Mesenchymal stem cell (in vitro differentiated cells and primary cell): ENCODE results near the gene TCEAL1.
A peak's percentile ranks its signal among the peaks of the same experiment; 100 is the strongest.

Experiments used
- DNase-seq: peaks from one replicate; pipeline ENCODE4 v3.0.0-alpha.2; 2013
- H2AFZ ChIP-seq: one replicate; pipeline ENCODE4 v1.6.1; 2013; ENCODE audit warnings: low read depth, mild to moderate bottlenecking, control low read depth, inconsistent platforms, low read length, moderate library complexity
- H2AK5ac ChIP-seq: 2 replicates; pipeline ENCODE4 v1.6.1; 2013; ENCODE audit warnings: low read length, moderate library complexity, mild to moderate bottlenecking, inconsistent platforms; ENCODE audit not compliant: severe bottlenecking
- H2BK120ac ChIP-seq: one replicate; pipeline ENCODE4 v1.6.1; 2013; ENCODE audit warnings: low read depth, mild to moderate bottlenecking, inconsistent platforms, low read length, moderate library complexity
- H2BK12ac ChIP-seq, 2 experiments: one replicate each; pipeline ENCODE4 v1.6.1; 2013; ENCODE audit warnings: inconsistent platforms in 2 of 2, low read length in 2 of 2, mild to moderate bottlenecking in 2 of 2, moderate library complexity in 2 of 2, control low read depth in 1 of 2
- H2BK15ac ChIP-seq: one replicate; pipeline ENCODE4 v1.6.1; 2013; ENCODE audit warnings: mild to moderate bottlenecking, low read depth, inconsistent platforms; ENCODE audit not compliant: poor library complexity, severe bottlenecking
- H2BK5ac ChIP-seq: 2 replicates; pipeline ENCODE4 v1.6.1; 2013; ENCODE audit warnings: low read depth, mild to moderate bottlenecking, low read length, control low read depth, inconsistent platforms; ENCODE audit not compliant: poor library complexity, severe bottlenecking
- H3K14ac ChIP-seq, 2 experiments: one replicate each; pipeline ENCODE4 v1.6.1; 2013; ENCODE audit warnings: inconsistent platforms in 2 of 2, low read length in 2 of 2, control low read depth in 1 of 2, mild to moderate bottlenecking in 1 of 2, moderate library complexity in 1 of 2
- H3K18ac ChIP-seq, 2 experiments: one replicate each; pipeline ENCODE4 v1.6.1; 2013; ENCODE audit warnings: inconsistent platforms in 2 of 2, low read length in 2 of 2, control low read depth in 1 of 2, low read depth in 1 of 2, mild to moderate bottlenecking in 1 of 2
- H3K23ac ChIP-seq, 2 experiments: one replicate each; pipeline ENCODE4 v1.6.1; 2013; ENCODE audit warnings: inconsistent platforms in 2 of 2, low read length in 2 of 2, mild to moderate bottlenecking in 2 of 2, moderate library complexity in 2 of 2, control low read depth in 1 of 2
- H3K27ac ChIP-seq: 2 replicates; pipeline ENCODE4 v1.5.1; 2013; ENCODE audit warnings: mild to moderate bottlenecking, moderate library complexity, low read length, control low read depth, inconsistent platforms; ENCODE audit not compliant: poor library complexity, severe bottlenecking
- H3K27me3 ChIP-seq, 2 experiments: 2 replicates each; pipeline versions ENCODE4 v1.6.1 to v1.7.0; 2013; ENCODE audit warnings: low read length in 2 of 2, mild to moderate bottlenecking in 2 of 2, moderate library complexity in 2 of 2, control low read depth in 1 of 2, inconsistent platforms in 1 of 2; ENCODE audit not compliant: control insufficient read depth in 1 of 2, insufficient read depth in 1 of 2
- H3K36me3 ChIP-seq, 2 experiments: 2 replicates each; pipeline versions ENCODE4 v1.6.1 to v1.7.0; 2013; ENCODE audit warnings: low read length in 2 of 2, control low read depth in 1 of 2, inconsistent platforms in 1 of 2, low read depth in 1 of 2, mild to moderate bottlenecking in 1 of 2; ENCODE audit not compliant: insufficient read depth in 2 of 2, control insufficient read depth in 1 of 2
- H3K4ac ChIP-seq, 2 experiments: one replicate each; pipeline ENCODE4 v1.6.1; 2013; ENCODE audit warnings: inconsistent platforms in 2 of 2, low read length in 2 of 2, mild to moderate bottlenecking in 2 of 2, moderate library complexity in 2 of 2, control low read depth in 1 of 2, low read depth in 1 of 2
- H3K4me1 ChIP-seq: 2 replicates; pipeline ENCODE4 v1.6.1; 2013; ENCODE audit warnings: low read depth, low read length, control low read depth; ENCODE audit not compliant: control insufficient read depth, insufficient read depth
- H3K4me2 ChIP-seq: 2 replicates; pipeline ENCODE4 v1.6.1; 2013; ENCODE audit warnings: low read length, mild to moderate bottlenecking, inconsistent platforms; ENCODE audit not compliant: poor library complexity, severe bottlenecking
- H3K4me3 ChIP-seq, 2 experiments: 2 replicates each; pipeline versions ENCODE4 v1.5.1 to v1.7.0; 2013; ENCODE audit warnings: low read length in 2 of 2, mild to moderate bottlenecking in 2 of 2, control low read depth in 1 of 2, low read depth in 1 of 2; ENCODE audit not compliant: insufficient read depth in 1 of 2
- H3K79me1 ChIP-seq: replicated peaks from 2 replicates; pipeline ENCODE4 v1.6.1; 2013; ENCODE audit warnings: mild to moderate bottlenecking, control low read depth, low read length, inconsistent platforms; ENCODE audit not compliant: poor library complexity, severe bottlenecking
- H3K9ac ChIP-seq: 2 replicates; pipeline ENCODE4 v1.7.0; 2013; ENCODE audit warnings: mild to moderate bottlenecking, low read length, moderate library complexity
- H3K9me3 ChIP-seq: 2 replicates; pipeline ENCODE4 v1.7.0; 2013; ENCODE audit warnings: mild to moderate bottlenecking, low read length; ENCODE audit not compliant: control insufficient read depth
- H4K8ac ChIP-seq: one replicate; pipeline ENCODE4 v1.6.1; 2013; ENCODE audit warnings: inconsistent platforms, mild to moderate bottlenecking, low read length, moderate library complexity
- H4K91ac ChIP-seq: one replicate; pipeline ENCODE4 v1.6.1; 2013; ENCODE audit warnings: mild to moderate bottlenecking, low read length, inconsistent platforms
- WGBS: methylation state at CpG from one replicate; pipeline ENCODE4 v1.1.7; 2013; ENCODE audit warnings: mixed read lengths; 5-methylcytosine and 5-hydroxymethylcytosine counted together

Gene TCEAL1

GRCh38 chrX:103674531-103675454 is 46.0 kb downstream of the TCEAL1 start:
- H3K14ac ChIP-seq = no peak overlapping the region
- no peak for DNase-seq

DNA sequence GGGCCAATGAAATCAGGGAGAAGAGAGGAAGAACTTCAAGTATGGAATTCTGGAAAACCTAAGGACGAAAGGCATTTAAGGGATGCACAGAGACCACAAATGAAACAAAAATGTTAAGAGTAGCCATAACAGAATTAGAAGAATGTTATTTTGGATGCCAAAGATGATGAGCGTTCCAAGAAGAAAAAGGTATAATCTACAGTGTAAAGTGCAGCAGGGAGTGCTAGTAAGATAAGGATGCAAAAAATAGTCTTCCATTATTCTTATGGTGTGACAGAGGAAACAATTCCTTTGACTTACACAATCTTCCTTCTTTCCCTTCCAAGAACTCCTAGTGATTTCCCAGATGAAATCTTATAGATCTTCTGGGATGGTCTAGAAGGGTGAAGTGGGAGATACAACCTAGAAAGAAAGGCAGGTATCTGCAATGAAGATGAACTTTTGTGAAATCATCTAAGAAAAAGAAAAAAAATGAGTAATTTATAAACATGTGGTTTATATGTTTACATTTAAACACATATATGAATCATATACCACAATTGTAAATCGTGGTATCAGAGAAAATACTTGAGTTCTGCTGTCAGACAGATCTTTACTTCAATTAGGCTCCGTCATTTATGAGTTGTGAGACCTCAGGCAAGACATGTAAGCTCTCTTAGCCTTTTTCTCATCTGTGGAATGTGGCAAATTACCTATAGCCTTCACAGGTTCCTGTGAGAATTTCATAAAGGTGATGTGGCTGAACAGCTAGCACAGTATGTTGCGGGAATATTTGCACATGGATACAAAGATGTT is 49.6 kb downstream of the TCEAL1 start:
- Histone ChIP-seq H3K4me2 (no peak overlapping the region), H2AK5ac (no peak overlapping the region), H3K14ac (no peak overlapping the region), H3K27me3 (peaks cover 0 to 22% of the 10 kb centered on the region in 2 experiments), H3K9ac (peak overlapping the region; percentile 19), H3K4ac (no peak overlapping the region), H3K79me1 (no peaks in the 10 kb centered on the region), H2BK12ac (no peak overlapping the region), H3K36me3 (peaks cover 10 to 77% of the 10 kb centered on the region in 2 experiments), H4K91ac (no peak overlapping the region), H3K9me3 (no peaks in the 10 kb centered on the region), H4K8ac (no peak overlapping the region), H2AFZ (no peak overlapping the region), H3K23ac (no peak overlapping the region), H3K4me1 (no peaks in the 10 kb centered on the region), H2BK120ac (no peak overlapping the region), H2BK15ac (no peak overlapping the region), H3K4me3 (no peak overlapping the region), H2BK5ac (no peak overlapping the region), H3K27ac (peak overlapping the region; percentile 62), H3K18ac (no peak overlapping the region)
- 71% methylated on average over 2 of the region's 5 CpGs for WGBS
- peak; percentile 53 for DNase-seq

More at GRCh38 chrX:103674531-103675454, 46.0 kb downstream of the TCEAL1 start:
- no peak overlapping the region for H4K91ac ChIP-seq
- H3K36me3 ChIP-seq = peaks cover 8 to 47% of the 10 kb centered on the region in 2 experiments
- no peak overlapping the region for H2BK120ac ChIP-seq
- H2AFZ ChIP-seq = no peak overlapping the region
- no peaks in the 10 kb centered on the region for H3K79me1 ChIP-seq
- 78% methylated on average over 5 of the region's 8 CpGs for WGBS
- H3K27me3 ChIP-seq = peaks cover 0 to 18% of the 10 kb centered on the region in 2 experiments
- H4K8ac ChIP-seq = no peak overlapping the region
- H3K9me3 ChIP-seq = no peaks in the 10 kb centered on the region
- no peak overlapping the region for H3K4me3 ChIP-seq
- no peak overlapping the region for H2BK5ac ChIP-seq
- no peak overlapping the region for H3K9ac ChIP-seq
- no peak overlapping the region for H2BK15ac ChIP-seq
- H3K4ac ChIP-seq = no peak overlapping the region
- no peaks in the 10 kb centered on the region for H3K4me1 ChIP-seq
- H3K4me2 ChIP-seq = no peak overlapping the region
- H3K27ac ChIP-seq = no peak overlapping the region
- no peak overlapping the region for H3K23ac ChIP-seq
- H3K18ac ChIP-seq = no peak overlapping the region
- H2AK5ac ChIP-seq = no peak overlapping the region
- H2BK12ac ChIP-seq = no peak overlapping the region
